ENCODE measurements around the gene MLLT3.

GRCh38 chr9:20507431-20507830 is 114.9 kb downstream of the MLLT3 start:
- TF ChIP-seq CTCF (IDR thresholded peaks at IDR 0.05) = no peak
- TF ChIP-seq POLR2A (IDR thresholded peaks at IDR 0.05) = no peak
